Astrocyte (in vitro differentiated cells and primary cell): ENCODE results near the gene PLCB4. TPM values are rescaled to one million over a fixed set of nuclear protein-coding genes. Genes with fewer than 3 reads are reported as not detected.

Experiments
- DNase-seq: peaks from one replicate; pipeline ENCODE4 v3.0.0-alpha.2; 2010; ENCODE audit warnings: low read depth
- FAIRE-seq: peaks from 2 replicates; lab custom pipeline; 2011; peaks lifted over from hg19 to GRCh38; lab: Jason Lieb, UNC
- H2AFZ ChIP-seq: 2 replicates; pipeline ENCODE4 v1.6.0; 2012; ENCODE audit warnings: low read depth, low read length, inconsistent platforms
- H3K27ac ChIP-seq: 2 replicates; pipeline ENCODE4 v1.5.1; 2011; ENCODE audit warnings: low read depth, low read length, inconsistent platforms
- H3K27me3 ChIP-seq: 2 replicates; pipeline ENCODE4 v1.6.0; 2011; ENCODE audit warnings: low read length, inconsistent platforms; ENCODE audit not compliant: insufficient read depth
- H3K36me3 ChIP-seq: 2 replicates; pipeline ENCODE4 v1.5.1; 2011; ENCODE audit warnings: low read length, inconsistent platforms; ENCODE audit not compliant: insufficient read depth
- H3K4me1 ChIP-seq: 2 replicates; pipeline ENCODE4 v1.5.1; 2011; ENCODE audit warnings: low read length, inconsistent platforms; ENCODE audit not compliant: insufficient read depth
- H3K4me2 ChIP-seq: 2 replicates; pipeline ENCODE4 v1.6.0; 2012; ENCODE audit warnings: low read length, inconsistent platforms
- H3K4me3 ChIP-seq: 2 replicates; pipeline ENCODE4 v1.5.1; 2011; ENCODE audit warnings: low read depth, mild to moderate bottlenecking, low read length, inconsistent platforms; ENCODE audit not compliant: insufficient read depth
- H3K79me2 ChIP-seq: 2 replicates; pipeline ENCODE4 v1.6.0; 2012; ENCODE audit warnings: mild to moderate bottlenecking, low read length, inconsistent platforms; ENCODE audit not compliant: insufficient read depth
- H3K9ac ChIP-seq: 2 replicates; pipeline ENCODE4 v1.6.0; 2012; ENCODE audit warnings: mild to moderate bottlenecking, low read length, inconsistent platforms
- H3K9me3 ChIP-seq: 2 replicates; pipeline ENCODE4 v1.5.1; 2012; ENCODE audit warnings: low read depth, mild to moderate bottlenecking, low read length, inconsistent platforms; ENCODE audit not compliant: insufficient read depth
- H4K20me1 ChIP-seq: 2 replicates; pipeline ENCODE4 v1.6.0; 2012; ENCODE audit warnings: low read length, inconsistent platforms; ENCODE audit not compliant: insufficient read depth
- H3K27ac Mint-ChIP-seq: one replicate; pipeline ENCODE4 v1.8.0; 2021; ENCODE audit warnings: mild to moderate bottlenecking, mixed read lengths; ENCODE audit not compliant: unreplicated experiment
- H3K27me3 Mint-ChIP-seq: one replicate; pipeline ENCODE4 v1.8.0; 2021; ENCODE audit warnings: low read depth, mixed read lengths; ENCODE audit not compliant: unreplicated experiment
- H3K36me3 Mint-ChIP-seq: one replicate; pipeline ENCODE4 v1.8.0; 2021; ENCODE audit warnings: low read depth, mixed read lengths; ENCODE audit not compliant: unreplicated experiment
- H3K4me1 Mint-ChIP-seq: one replicate; pipeline ENCODE4 v1.8.0; 2021; ENCODE audit warnings: low read depth, mixed read lengths; ENCODE audit not compliant: unreplicated experiment
- H3K4me3 Mint-ChIP-seq: one replicate; pipeline ENCODE4 v1.8.0; 2021; ENCODE audit warnings: mild to moderate bottlenecking, moderate library complexity, mixed read lengths; ENCODE audit not compliant: unreplicated experiment
- H3K9me3 Mint-ChIP-seq: one replicate; pipeline ENCODE4 v1.8.0; 2021; ENCODE audit warnings: mild to moderate bottlenecking, mixed read lengths; ENCODE audit not compliant: unreplicated experiment
- EZH2 ChIP-seq: IDR thresholded peaks from 2 replicates; pipeline ENCODE4 v1.6.1; 2012; ENCODE audit warnings: mild to moderate bottlenecking, low read length, inconsistent platforms; ENCODE audit not compliant: insufficient read depth
- total RNA-seq: library from RNA; stranded (reverse); gene quantifications from 2 replicates; pipeline ENCODE4 v1.2.1, GENCODE V29; 2021
- TF ChIP-seq, protein P1 (sequence below): IDR thresholded peaks from 2 replicates; pipeline ENCODE4 v1.5.1; 2011; ENCODE audit warnings: low read depth, mild to moderate bottlenecking, inconsistent platforms, low read length, moderate library complexity; ENCODE audit not compliant: insufficient read depth

PLCB4 gene
- total RNA-seq, 1 donor from 2014 or later = 58.2 TPM

- Histone ChIP-seq H3K9me3 (no peaks in the 10 kb centered on the region), H3K36me3 (no peaks in the 10 kb centered on the region), H3K4me1 (no peaks in the 10 kb centered on the region), H3K27me3 (no peaks in the 10 kb centered on the region), H3K4me2 (no peak overlapping the region), H4K20me1 (no peaks in the 10 kb centered on the region), H3K9ac (no peak overlapping the region), H3K27ac (no peak overlapping the region), H2AFZ (no peak overlapping the region), H3K79me2 (no peaks in the 10 kb centered on the region), H3K4me3 (no peak overlapping the region)
- TF ChIP-seq, protein P1, sequence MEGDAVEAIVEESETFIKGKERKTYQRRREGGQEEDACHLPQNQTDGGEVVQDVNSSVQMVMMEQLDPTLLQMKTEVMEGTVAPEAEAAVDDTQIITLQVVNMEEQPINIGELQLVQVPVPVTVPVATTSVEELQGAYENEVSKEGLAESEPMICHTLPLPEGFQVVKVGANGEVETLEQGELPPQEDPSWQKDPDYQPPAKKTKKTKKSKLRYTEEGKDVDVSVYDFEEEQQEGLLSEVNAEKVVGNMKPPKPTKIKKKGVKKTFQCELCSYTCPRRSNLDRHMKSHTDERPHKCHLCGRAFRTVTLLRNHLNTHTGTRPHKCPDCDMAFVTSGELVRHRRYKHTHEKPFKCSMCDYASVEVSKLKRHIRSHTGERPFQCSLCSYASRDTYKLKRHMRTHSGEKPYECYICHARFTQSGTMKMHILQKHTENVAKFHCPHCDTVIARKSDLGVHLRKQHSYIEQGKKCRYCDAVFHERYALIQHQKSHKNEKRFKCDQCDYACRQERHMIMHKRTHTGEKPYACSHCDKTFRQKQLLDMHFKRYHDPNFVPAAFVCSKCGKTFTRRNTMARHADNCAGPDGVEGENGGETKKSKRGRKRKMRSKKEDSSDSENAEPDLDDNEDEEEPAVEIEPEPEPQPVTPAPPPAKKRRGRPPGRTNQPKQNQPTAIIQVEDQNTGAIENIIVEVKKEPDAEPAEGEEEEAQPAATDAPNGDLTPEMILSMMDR = no peak
- TF ChIP-seq EZH2 = no peak
- Mint-ChIP-seq H3K4me1 (peaks cover 21% of the 10 kb centered on the region), H3K27me3 (no peaks in the 10 kb centered on the region), H3K4me3 (no peak overlapping the region), H3K9me3 (no peaks in the 10 kb centered on the region), H3K27ac (peak overlapping the region; percentile 50), H3K36me3 (peaks cover 5% of the 10 kb centered on the region)
- no peak for DNase-seq
- FAIRE-seq = no peak
Measured at GRCh38 chr20:9293145-9293544, 224.3 kb downstream of the PLCB4 start.

DNA sequence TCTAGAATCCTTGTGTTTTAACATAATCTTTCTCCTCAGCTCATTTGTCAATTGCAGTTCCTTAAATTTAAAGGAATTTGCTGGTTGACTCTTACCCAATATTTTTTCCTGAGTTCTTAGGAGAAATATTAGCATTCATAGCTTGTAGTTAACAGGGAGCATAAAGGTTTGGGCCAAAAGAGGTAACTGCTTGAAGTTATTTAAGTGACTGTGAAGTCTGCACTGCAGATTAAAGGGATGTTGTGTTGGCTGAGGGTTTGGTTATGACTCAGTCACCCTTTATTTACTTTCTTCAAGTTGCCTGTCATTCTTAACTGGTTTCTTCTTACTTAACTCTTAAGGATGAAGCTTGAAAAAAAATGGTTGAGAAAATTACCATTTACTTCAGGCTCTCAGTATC lies 225.2 kb downstream of the PLCB4 start:
- H3K4me1 ChIP-seq = no peaks in the 10 kb centered on the region
- no peaks in the 10 kb centered on the region for H3K79me2 ChIP-seq
- peak overlapping the region; percentile 2 for H3K4me2 ChIP-seq
- peaks cover 2% of the 10 kb centered on the region for H3K36me3 Mint-ChIP-seq
- DNase-seq (peak; percentile 81), FAIRE-seq (no peak)
- no peak overlapping the region for H3K9ac ChIP-seq
- H3K27ac ChIP-seq = no peak overlapping the region
- TF ChIP-seq, protein P1 = no peak
- no peaks in the 10 kb centered on the region for H3K27me3 ChIP-seq
- peaks cover 21% of the 10 kb centered on the region for H3K4me1 Mint-ChIP-seq
- no peak overlapping the region for H3K4me3 Mint-ChIP-seq
- H3K27ac Mint-ChIP-seq = peak overlapping the region; percentile 23
- no peak overlapping the region for H3K4me3 ChIP-seq
- no peaks in the 10 kb centered on the region for H3K36me3 ChIP-seq
- H3K9me3 ChIP-seq = no peaks in the 10 kb centered on the region
- no peaks in the 10 kb centered on the region for H3K27me3 Mint-ChIP-seq
- no peak overlapping the region for H2AFZ ChIP-seq
- H3K9me3 Mint-ChIP-seq = no peaks in the 10 kb centered on the region
- H4K20me1 ChIP-seq = no peaks in the 10 kb centered on the region

GRCh38 chr20:9298906-9299305 lies 230.0 kb downstream of the PLCB4 start:
- H3K27me3 Mint-ChIP-seq = no peaks in the 10 kb centered on the region
- DNase-seq = no peak
- peaks cover 30% of the 10 kb centered on the region for H3K4me1 Mint-ChIP-seq
- Histone ChIP-seq H3K4me3 (no peak overlapping the region), H3K36me3 (no peaks in the 10 kb centered on the region), H3K79me2 (no peaks in the 10 kb centered on the region), H3K27ac (no peak overlapping the region), H4K20me1 (no peaks in the 10 kb centered on the region), H3K4me2 (no peak overlapping the region), H3K9me3 (no peaks in the 10 kb centered on the region), H3K9ac (no peak overlapping the region), H3K27me3 (no peaks in the 10 kb centered on the region), H2AFZ (no peak overlapping the region), H3K4me1 (peaks cover 9% of the 10 kb centered on the region)
- H3K9me3 Mint-ChIP-seq = no peaks in the 10 kb centered on the region
- TF ChIP-seq, protein P1 = no peak
- TF ChIP-seq EZH2 = no peak
- no peak overlapping the region for H3K4me3 Mint-ChIP-seq
- peaks cover 2% of the 10 kb centered on the region for H3K36me3 Mint-ChIP-seq
- H3K27ac Mint-ChIP-seq = no peak overlapping the region
- no peak for FAIRE-seq
